Measurements from ENCODE around the gene DRAP1. TPM values are rescaled to one million over a fixed set of nuclear protein-coding genes. Genes with fewer than 3 reads are reported as not detected.

The DRAP1 gene
- total and polyA plus RNA-seq, 2 experiments from 2014 or later = 307 to 533 TPM

DNA sequence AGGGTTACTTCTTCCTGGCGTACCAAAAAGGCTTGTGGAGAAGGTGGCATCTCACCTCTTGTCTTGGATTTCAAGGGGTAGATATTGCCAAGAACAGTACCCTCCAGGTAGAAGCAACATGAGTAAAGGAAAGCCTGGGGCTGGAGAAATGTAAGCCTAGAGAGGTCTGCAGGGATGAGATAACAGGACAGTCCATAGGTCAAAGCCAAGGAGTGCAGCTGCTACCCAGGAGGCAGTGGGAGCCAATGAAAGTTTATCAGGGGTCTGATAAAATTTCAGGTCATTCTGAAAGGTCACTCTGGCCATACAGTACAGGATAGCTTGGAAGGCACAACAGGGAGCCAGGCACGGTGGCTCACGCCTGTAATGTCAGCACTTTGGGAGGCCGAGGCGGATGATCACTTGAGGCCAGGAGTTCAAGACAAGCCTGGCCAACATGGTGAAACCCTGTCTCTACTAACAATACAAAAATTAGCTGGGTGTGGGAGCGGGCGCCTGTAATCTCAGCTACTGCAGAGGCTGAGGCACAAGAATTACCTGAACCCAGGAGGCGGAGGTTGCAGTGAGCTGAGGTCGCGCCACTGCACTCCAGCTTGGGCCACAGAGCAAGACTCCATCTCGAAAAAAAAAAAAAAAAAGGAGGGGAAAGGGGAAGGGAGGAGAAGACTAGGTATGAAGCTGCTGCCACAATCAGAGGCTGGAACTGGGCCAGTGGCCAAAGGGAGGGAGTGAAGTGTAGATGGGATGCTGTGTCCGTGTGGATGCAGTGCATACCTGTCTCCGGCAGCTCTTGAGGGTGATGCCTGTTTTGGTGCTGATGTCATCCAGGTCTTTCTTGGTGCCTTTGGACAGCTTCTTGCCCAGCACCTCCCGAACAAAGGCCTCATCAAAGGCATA, 32.2 kb upstream of the DRAP1 start:
- TF ChIP-seq EZH2 (IDR thresholded peaks at IDR 0.05; ENCODE audit: insufficient read depth, poor library complexity, severe bottlenecking) (no peak), EZH2phosphoT487 (IDR thresholded peaks at IDR 0.05; ENCODE audit: insufficient read depth, low read depth) (no peak)
- 76 to 82% methylated on average over 14 of the region's 14 CpGs for WGBS, 2 experiments (ENCODE audit: low coverage in 1 of 2, low lambda C conversion rate in 2 of 2, missing lambda C conversion rate in 2 of 2)
- Histone ChIP-seq H3K9ac (peak overlapping the region; percentile 99), H3K79me2 (ENCODE audit: insufficient read depth) (peaks cover 58% of the 10 kb centered on the region), H3F3A (ENCODE audit: insufficient read depth) (peaks cover 42% of the 10 kb centered on the region), H3K4me1 (ENCODE audit: insufficient read depth) (peaks cover 25% of the 10 kb centered on the region), H3K27me3 (replicated peaks; ENCODE audit: insufficient read depth) (no peaks in the 10 kb centered on the region), H4K20me1 (ENCODE audit: insufficient read depth) (no peaks in the 10 kb centered on the region), H3K9me2 (ENCODE audit: insufficient read depth) (no peaks in the 10 kb centered on the region), H3K4me3 (peak overlapping the region; percentile 95), H3K9me3 (ENCODE audit: low read depth) (no peaks in the 10 kb centered on the region), H2AFZ (no peak overlapping the region), H3K36me3 (ENCODE audit: low read depth) (peaks cover 17% of the 10 kb centered on the region; the same call in 1 of the 2 replicates), H3K4me2 (ENCODE audit: unreplicated experiment) (peak overlapping the region; percentile 74), H3K27ac (peak overlapping the region; percentile 99)
- in situ Hi-C loops (cut with MboI) = loop anchor here (10.0 kb wide), 1 partner anchor 98 kb away; no protein-coding TSS in a partner anchor
- DNase-seq = peak; percentile 29

DNA sequence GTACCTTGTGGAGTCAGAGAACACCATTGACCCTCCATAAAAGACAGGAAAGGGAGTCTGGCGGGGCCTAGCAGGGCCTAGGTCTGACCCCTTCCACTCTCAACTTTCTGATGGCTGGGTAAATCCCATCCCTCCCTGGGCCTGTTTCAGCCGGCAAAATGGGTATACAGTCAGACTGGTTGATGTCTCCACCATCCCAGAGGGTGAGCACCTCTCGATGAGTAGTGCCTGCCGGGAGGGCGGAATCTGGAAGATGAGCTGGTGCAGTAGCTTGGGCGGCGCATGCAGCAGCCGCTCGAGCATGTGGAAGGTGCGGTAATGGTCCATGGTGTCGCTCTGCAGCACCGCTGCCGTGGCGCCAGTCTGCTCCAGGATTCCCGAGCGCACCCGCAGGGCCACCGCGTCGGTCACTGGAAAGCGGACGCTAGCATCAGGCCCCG, 31.5 kb upstream of the DRAP1 start:
- no peak for TF ChIP-seq EZH2phosphoT487 (IDR thresholded peaks at IDR 0.05; ENCODE audit: insufficient read depth, low read depth)
- no peak for TF ChIP-seq EZH2 (IDR thresholded peaks at IDR 0.05; ENCODE audit: insufficient read depth, poor library complexity, severe bottlenecking)
- Histone ChIP-seq H4K20me1 (ENCODE audit: insufficient read depth) (no peaks in the 10 kb centered on the region; the same call in 1 of the 2 replicates), H3K9ac (peak overlapping the region; percentile 99), H3F3A (ENCODE audit: insufficient read depth) (peaks cover 49% of the 10 kb centered on the region), H3K9me3 (ENCODE audit: low read depth) (no peaks in the 10 kb centered on the region), H2AFZ (peak overlapping the region; percentile 76), H3K79me2 (ENCODE audit: insufficient read depth) (peaks cover 64% of the 10 kb centered on the region), H3K27ac (peak overlapping the region; percentile 99), H3K9me2 (ENCODE audit: insufficient read depth) (no peaks in the 10 kb centered on the region), H3K4me1 (ENCODE audit: insufficient read depth) (peaks cover 31% of the 10 kb centered on the region), H3K36me3 (ENCODE audit: low read depth) (peaks cover 23% of the 10 kb centered on the region; the same call in 1 of the 2 replicates), H3K4me3 (peak overlapping the region; percentile 95), H3K27me3 (replicated peaks; ENCODE audit: insufficient read depth) (no peaks in the 10 kb centered on the region), H3K4me2 (ENCODE audit: unreplicated experiment) (peak overlapping the region; percentile 74)
- DNase-seq = peak; percentile 92
- 4 to 6% methylated on average over 23 of the region's 23 CpGs for whole genome bisulfite sequencing, 2 experiments (ENCODE audit: low coverage in 1 of 2, low lambda C conversion rate in 2 of 2, missing lambda C conversion rate in 2 of 2)
- in situ Hi-C loops (cut with MboI) = loop anchor here (10.0 kb wide), 1 partner anchor 97 kb away; no protein-coding TSS in a partner anchor

DNA sequence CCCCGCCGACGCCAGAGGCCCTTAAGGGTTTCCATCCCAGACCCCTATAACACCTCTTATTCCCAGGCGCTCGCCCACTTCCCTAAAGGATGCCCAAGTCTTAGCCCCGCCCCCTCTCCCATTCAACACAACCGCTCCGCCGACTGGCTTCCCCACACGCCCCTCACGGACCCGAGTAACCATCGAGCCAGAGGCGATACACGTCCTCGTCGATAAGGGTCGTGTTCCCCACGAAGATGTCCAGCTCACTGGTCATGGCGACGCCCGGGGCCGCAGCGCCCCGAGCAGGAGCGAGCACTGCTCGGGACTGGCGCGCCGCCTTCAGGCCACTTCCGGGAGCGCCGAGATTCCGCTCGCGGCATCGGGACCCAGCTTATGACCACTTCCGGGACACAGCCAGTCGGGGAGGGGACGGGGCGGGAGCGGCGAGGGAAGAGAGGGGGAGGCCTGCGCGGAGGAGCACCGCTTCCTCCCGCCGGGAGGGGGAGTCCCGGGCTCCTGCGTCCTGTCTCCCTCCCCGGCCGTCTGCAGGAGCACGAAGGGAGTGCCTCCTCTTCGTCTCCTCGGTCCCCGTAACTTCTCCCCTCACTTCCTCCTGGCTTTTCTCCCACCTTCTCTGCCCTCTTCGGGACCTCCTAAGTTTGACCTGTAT, 30.9 kb upstream of the DRAP1 start, which contains the start of gene FIBP:
Gene FIBP, minus strand, starts transcription at position 309 of the 652 bp plus-strand sequence. Its CDS starts 53 bp downstream, at position 256.
- Histone ChIP-seq H3F3A (ENCODE audit: insufficient read depth) (peaks cover 53% of the 10 kb centered on the region), H3K27ac (peak within 1 kb of the TSS; percentile 99), H3K79me2 (ENCODE audit: insufficient read depth) (peaks cover 66% of the 10 kb centered on the region), H3K9ac (peak within 1 kb of the TSS; percentile 99), H4K20me1 (ENCODE audit: insufficient read depth) (no peaks in the 10 kb centered on the region; the same call in 1 of the 2 replicates), H3K4me2 (ENCODE audit: unreplicated experiment) (peak within 1 kb of the TSS; percentile 85), H3K9me3 (ENCODE audit: low read depth) (no peaks in the 10 kb centered on the region), H3K36me3 (ENCODE audit: low read depth) (peaks cover 27% of the 10 kb centered on the region; the same call in 1 of the 2 replicates), H3K27me3 (replicated peaks; ENCODE audit: insufficient read depth) (no peaks in the 10 kb centered on the region), H3K9me2 (ENCODE audit: insufficient read depth) (no peaks in the 10 kb centered on the region), H2AFZ (peak within 1 kb of the TSS; percentile 76), H3K4me3 (peak within 1 kb of the TSS; percentile 95), H3K4me1 (ENCODE audit: insufficient read depth) (peaks cover 37% of the 10 kb centered on the region)
- in situ Hi-C loops (cut with MboI) = loop anchor here (10.0 kb wide), 1 partner anchor 97 kb away; no protein-coding TSS in a partner anchor
- DNase-seq = peak; percentile 98
- TF ChIP-seq EZH2 (IDR thresholded peaks at IDR 0.05; ENCODE audit: insufficient read depth, poor library complexity, severe bottlenecking) (no peak), EZH2phosphoT487 (IDR thresholded peaks at IDR 0.05; ENCODE audit: insufficient read depth, low read depth) (no peak)
- 0 to 1% methylated on average over 44 to 48 of the region's 57 CpGs for WGBS, 2 experiments (ENCODE audit: low coverage in 1 of 2, low lambda C conversion rate in 2 of 2, missing lambda C conversion rate in 2 of 2)
